A172 (cell line): Measurements from ENCODE around the gene CDC42BPA. TPM values are rescaled to one million over a fixed set of nuclear protein-coding genes. Genes with fewer than 3 reads are reported as not detected.
"Not testable (repeated sequence)": the region's sequence is repeated elsewhere in the genome, so short reads cannot be mapped to it uniquely, and the experiment has no call there.

Source experiments
- DNase-seq: peaks from one replicate; pipeline ENCODE4 v3.0.0-alpha.2; 2015; ENCODE audit warnings: low spot score
- total RNA-seq: library from RNA; depleted of rRNA; stranded (reverse); fragments of >200 nt; shearing (Covaris generic); gene quantifications from 2 replicates; pipeline ENCODE4 v1.2.3, GENCODE V29; 2014

Gene CDC42BPA
- total RNA-seq, 1 experiment from 2014 or later: 36.9 TPM

DNA sequence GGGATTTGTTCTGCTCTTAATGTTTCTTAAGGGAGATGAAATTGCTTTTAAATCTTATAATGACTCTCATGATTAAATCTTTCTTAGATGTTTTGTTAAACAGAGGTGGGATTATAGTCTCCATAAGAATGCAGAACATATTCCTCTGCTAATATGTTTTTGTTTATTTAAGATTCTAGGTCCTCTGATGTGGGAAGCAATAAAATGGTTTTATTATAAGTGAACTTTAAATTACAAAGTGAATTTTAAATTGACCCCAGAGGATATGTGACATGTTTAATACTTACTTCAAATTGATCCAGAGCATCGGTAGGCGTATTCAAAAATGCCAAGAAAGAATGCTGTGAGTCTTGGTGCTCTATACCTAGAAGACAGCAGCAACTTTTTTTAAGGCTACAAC is 248.8 kb downstream of the CDC42BPA start:
- no peak for DNase-seq

- DNase-seq: no peak
These were observed 249.4 kb downstream of the CDC42BPA start for GRCh38 chr1:227068883-227069282.

- DNase-seq: no peak
These were observed 251.3 kb downstream of the CDC42BPA start for GRCh38 chr1:227066999-227067398.

- no peak for DNase-seq
These were observed 253.0 kb downstream of the CDC42BPA start for GRCh38 chr1:227065311-227065710.

DNA sequence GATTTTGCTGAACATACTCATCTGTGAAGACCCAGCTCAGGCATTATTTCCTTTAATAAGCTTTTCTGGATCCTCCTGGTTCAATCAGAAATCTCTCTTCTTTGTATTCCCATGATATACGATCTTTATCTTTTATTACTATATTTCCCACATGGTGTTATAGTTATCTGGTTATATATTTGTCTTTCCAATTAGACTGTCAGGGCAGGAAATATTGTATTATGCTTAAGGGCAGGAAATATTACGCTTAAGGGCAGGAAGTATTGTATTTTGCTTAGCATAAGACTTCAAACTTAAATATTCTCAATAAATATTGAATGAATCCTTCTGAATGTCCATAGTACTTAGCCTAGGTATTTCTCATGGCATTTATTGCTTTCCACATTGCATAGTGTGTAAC is 256.0 kb downstream of the CDC42BPA start:
- no peak for DNase-seq

DNA sequence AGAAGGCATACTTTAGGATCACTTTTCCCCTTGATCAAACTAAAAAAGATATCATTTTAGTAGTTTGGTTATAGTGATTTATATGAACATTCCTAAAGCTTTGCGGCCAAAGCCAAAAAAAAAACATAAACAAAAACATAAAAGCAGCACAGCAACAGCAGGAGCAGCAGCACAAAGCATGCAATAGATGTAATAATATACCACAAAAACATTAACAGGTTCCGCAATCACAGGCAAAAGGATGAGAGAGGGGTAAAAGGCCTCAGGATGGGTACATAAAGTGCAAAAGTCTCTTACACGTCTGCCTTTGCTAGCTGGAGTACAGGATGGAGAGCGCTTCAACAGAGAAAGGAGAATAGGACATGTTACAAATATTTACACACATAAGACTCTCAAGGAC is 259.2 kb downstream of the CDC42BPA start:
- DNase-seq: no peak

- peak; percentile 19 for DNase-seq
These were observed 260.0 kb downstream of the CDC42BPA start for GRCh38 chr1:227058321-227058751.

DNA sequence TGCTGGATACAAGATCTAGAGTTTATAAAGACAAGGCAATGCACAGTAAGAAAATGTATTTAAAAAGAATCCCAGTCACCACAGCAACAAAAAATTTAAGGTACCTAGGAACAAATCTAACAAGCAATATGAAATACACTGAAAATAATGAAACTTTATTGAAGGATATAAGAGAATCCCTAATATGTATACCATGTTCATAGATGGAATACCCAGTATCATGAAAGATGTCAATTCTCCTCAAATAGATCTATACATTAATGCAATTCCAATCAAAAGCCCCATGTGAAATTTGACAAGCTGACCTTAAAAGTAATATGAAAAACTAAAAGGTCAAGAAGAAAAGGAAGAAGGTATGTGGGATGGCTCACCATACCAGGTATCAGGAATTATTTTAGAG is 269.0 kb downstream of the CDC42BPA start:
- DNase-seq: no peak

DNA sequence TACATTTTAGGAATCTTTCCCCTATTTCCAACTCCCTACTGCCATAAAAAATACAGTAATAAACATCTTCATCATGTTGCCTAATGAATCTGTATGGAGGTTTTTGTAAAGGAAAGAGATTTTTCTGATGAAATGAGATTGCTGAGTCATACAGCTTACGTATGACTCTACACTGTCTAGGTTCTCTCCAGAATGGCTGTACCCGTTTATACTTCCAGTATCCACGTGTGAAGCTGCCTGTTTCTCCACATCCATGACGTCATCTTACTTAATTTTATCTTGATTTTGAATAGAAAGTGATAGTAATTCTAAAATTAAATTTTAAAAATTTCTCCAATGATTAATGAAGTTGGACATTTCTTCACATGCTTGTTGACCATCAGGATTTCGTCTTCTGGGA is 274.5 kb downstream of the CDC42BPA start:
- peak; percentile 68 for DNase-seq

- no peak for DNase-seq
These were observed 276.0 kb downstream of the CDC42BPA start for GRCh38 chr1:227042292-227042691.

- no peak for DNase-seq
These were observed 279.9 kb downstream of the CDC42BPA start for GRCh38 chr1:227038401-227038800.

- no peak for DNase-seq
These were observed 281.2 kb downstream of the CDC42BPA start for GRCh38 chr1:227037121-227037520.

- DNase-seq: no peak
These were observed 283.0 kb downstream of the CDC42BPA start for GRCh38 chr1:227035316-227035715.

GRCh38 chr1:227033880-227034279 is 284.4 kb downstream of the CDC42BPA start:
- no peak for DNase-seq

DNA sequence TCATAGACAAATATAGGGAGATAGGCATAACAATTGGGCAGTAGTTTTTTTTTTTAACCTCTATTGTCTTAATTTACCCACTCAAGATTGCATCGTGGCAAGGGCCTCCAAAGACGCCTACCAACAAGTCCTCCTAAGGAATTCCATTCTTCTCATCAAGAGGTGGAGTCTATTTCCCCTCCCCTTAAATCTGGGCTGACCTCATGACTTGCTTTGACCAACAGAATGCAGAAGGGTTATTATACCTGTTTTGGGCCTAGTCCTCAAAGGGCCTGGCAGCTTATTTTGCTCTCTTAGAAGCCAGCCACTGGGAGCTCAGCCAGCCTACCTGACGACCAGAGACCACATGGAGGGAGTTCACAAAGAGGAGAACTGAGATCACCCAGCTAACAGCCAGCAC is 285.9 kb downstream of the CDC42BPA start:
- DNase-seq: no peak

GRCh38 chr1:227016990-227017389 is 301.3 kb downstream of the CDC42BPA start:
- no peak for DNase-seq

DNA sequence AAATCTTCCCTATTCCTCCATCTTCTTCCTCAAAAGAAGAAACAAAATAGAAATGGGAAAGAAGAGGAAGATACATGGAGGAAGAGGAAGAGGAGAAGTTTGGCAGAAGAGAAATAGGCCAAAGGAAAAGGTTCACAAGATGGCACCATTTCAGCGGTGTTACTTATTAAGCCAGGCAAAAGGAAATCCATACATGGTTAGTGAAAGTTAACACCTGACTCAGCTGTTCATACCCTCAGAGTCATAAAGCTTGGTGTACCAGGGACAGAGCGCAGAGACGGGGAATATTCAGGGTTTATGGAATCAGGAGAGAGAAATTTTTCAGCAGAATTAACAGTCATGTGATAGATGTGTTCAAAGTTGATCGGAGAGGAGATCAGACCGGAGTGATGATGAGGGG is 307.6 kb downstream of the CDC42BPA start:
- no peak for DNase-seq

GRCh38 chr1:227009937-227010336 is 308.4 kb downstream of the CDC42BPA start:
- no peak for DNase-seq

GRCh38 chr1:227006226-227006796 is 312.0 kb downstream of the CDC42BPA start:
- no peak for DNase-seq

GRCh38 chr1:227004796-227005195 is 313.5 kb downstream of the CDC42BPA start:
- DNase-seq: no peak

- no peak for DNase-seq
These were observed 315.1 kb downstream of the CDC42BPA start for GRCh38 chr1:227003165-227003564.

DNA sequence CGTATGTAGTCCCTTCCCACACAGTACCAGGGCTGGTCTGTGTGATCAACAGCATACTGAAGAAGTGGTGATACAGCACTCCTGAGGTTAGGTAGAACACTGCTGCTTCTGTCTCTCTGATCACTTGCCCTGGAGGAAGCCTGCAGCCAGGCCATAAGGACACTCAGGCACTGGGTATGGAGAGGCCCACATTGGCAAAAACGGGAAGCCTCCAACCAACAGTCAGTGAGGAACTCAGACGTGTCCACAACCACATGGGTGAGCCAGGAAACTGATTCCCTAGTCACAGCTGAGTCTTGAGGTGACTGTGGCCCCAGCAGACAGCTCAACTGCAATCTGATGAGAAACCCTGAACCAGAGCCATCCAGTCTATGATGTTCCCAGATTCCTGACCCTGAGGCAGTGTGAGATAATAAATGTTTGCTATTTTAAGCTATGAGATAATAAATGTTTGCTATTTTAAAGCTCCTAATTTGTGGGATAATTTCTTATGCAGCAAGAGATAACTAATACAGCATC is 315.7 kb downstream of the CDC42BPA start:
- DNase-seq: no peak

GRCh38 chr1:226999579-226999978 is 318.7 kb downstream of the CDC42BPA start:
- not testable (repeated sequence) for DNase-seq
